Suprapubic skin (tissue), 3 donors: ENCODE data around the gene TNFAIP8L2.

ENCODE experiments used
- CTCF ChIP-seq, 2 donors: fragments of 200-600 bp in 1 of 2; fragments of 450-650 bp in 1 of 2; sonication (generic) in 1 of 2; IDR thresholded peaks; one replicate each; pipeline ENCODE4 v1.5.1; 2016 to 2019; ENCODE audit warnings: antibody characterized with exemption in 2 of 2, mild to moderate bottlenecking in 1 of 2, moderate library complexity in 1 of 2
- EP300 ChIP-seq: sonication (generic); formaldehyde crosslinking; IDR thresholded peaks from one replicate; pipeline ENCODE4 v1.6.1; 2017; ENCODE audit warnings: antibody characterized with exemption
- POLR2A ChIP-seq, 2 donors: fragments of 450-650 bp; IDR thresholded peaks; one replicate each; pipeline ENCODE4 v1.6.1; 2017; ENCODE audit warnings: antibody characterized with exemption in 2 of 2, mild to moderate bottlenecking in 2 of 2, moderate library complexity in 2 of 2

GRCh38 chr1:151189637-151190445, 33.4 kb downstream of the TNFAIP8L2 start, which contains the start of gene VPS72:
- no peak for TF ChIP-seq CTCF (IDR thresholded peaks at IDR 0.05)
- TF ChIP-seq EP300: no peak
- no peak for TF ChIP-seq POLR2A (IDR thresholded peaks at IDR 0.05)
